DND-41 (cell line): ENCODE measurements around the gene TERB2.
"Not testable (repeated sequence)": the region's sequence is repeated elsewhere in the genome, so short reads cannot be mapped to it uniquely, and the experiment has no call there.

Experiments
- EZH2 ChIP-seq: IDR thresholded peaks from 3 replicates; pipeline ENCODE4 v1.6.1; 2012; ENCODE audit warnings: borderline replicate concordance, low read depth, mild to moderate bottlenecking, moderate library complexity, low read length, inconsistent platforms; ENCODE audit not compliant: severe bottlenecking
- TF ChIP-seq, protein P1 (sequence below): IDR thresholded peaks from 2 replicates; pipeline ENCODE4 v1.5.1; 2012; ENCODE audit warnings: borderline replicate concordance, low read length, moderate library complexity, mild to moderate bottlenecking; ENCODE audit not compliant: poor library complexity, severe bottlenecking; ENCODE audit errors: extremely low read depth

DNA sequence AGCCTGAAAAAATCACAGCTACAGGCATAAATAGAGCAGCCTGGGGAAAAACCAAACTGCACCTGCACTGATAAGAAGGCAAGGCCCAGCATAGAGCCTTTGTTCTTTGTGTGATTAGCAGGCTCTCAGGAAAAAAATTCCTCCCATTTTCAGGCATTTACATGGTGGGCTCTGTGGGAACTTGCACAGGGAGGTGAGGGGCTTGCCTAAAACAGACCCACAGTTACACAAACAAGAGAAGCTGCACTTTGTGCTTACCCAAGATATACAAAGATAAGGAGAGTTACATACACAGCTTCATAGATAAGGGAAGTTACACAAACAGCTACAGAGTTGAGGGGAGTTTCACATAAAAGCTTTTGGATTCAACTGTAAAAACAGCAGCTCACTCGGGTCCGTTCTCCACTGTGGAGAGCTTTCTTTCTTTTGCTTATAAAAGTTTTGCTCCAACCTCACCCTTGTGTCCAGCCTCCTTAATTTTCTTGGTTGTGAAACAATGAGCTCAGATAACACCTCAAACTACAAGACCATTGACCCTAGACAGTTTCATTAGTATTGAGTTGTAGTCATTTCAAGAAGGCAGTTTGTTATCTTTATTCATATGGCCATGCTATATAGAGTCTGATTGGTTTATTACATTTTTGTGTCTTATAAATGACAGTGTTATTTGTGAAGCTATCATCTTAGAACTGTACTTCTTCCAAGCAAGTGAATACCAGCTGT is 23.3 kb downstream of the TERB2 start:
- TF ChIP-seq, protein P1, sequence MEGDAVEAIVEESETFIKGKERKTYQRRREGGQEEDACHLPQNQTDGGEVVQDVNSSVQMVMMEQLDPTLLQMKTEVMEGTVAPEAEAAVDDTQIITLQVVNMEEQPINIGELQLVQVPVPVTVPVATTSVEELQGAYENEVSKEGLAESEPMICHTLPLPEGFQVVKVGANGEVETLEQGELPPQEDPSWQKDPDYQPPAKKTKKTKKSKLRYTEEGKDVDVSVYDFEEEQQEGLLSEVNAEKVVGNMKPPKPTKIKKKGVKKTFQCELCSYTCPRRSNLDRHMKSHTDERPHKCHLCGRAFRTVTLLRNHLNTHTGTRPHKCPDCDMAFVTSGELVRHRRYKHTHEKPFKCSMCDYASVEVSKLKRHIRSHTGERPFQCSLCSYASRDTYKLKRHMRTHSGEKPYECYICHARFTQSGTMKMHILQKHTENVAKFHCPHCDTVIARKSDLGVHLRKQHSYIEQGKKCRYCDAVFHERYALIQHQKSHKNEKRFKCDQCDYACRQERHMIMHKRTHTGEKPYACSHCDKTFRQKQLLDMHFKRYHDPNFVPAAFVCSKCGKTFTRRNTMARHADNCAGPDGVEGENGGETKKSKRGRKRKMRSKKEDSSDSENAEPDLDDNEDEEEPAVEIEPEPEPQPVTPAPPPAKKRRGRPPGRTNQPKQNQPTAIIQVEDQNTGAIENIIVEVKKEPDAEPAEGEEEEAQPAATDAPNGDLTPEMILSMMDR: not testable (repeated sequence)
- not testable (repeated sequence) for TF ChIP-seq EZH2
